Keratinocyte (primary cell): ENCODE measurements around the gene MUC21. TPM values are rescaled to one million over a fixed set of nuclear protein-coding genes. Genes with fewer than 3 reads are reported as not detected.

Source experiments
- DNase-seq: peaks from one replicate; pipeline ENCODE4 v3.0.0-alpha.2; 2011; ENCODE audit warnings: low read depth, missing footprints, low spot score
- FAIRE-seq: peaks from 2 replicates; lab custom pipeline; 2011; peaks lifted over from hg19 to GRCh38; lab: Jason Lieb, UNC
- H2AFZ ChIP-seq: 2 replicates; pipeline ENCODE4 v1.6.0; 2012; ENCODE audit warnings: low read length, control low read depth, inconsistent platforms; ENCODE audit not compliant: control insufficient read depth
- H3K27ac ChIP-seq: 2 replicates; pipeline ENCODE4 v1.5.1; 2011; ENCODE audit warnings: low read length; ENCODE audit not compliant: control insufficient read depth, insufficient read depth
- H3K27me3 ChIP-seq: 3 replicates; pipeline ENCODE4 v1.6.0; 2011; ENCODE audit warnings: low read length; ENCODE audit not compliant: control insufficient read depth, insufficient read depth; ENCODE audit errors: extremely low read depth
- H3K36me3 ChIP-seq, 2 experiments: 2 replicates in 1 of 2; 3 replicates in 1 of 2; pipeline ENCODE4 v1.5.1; 2011; ENCODE audit warnings: low read length in 2 of 2, mild to moderate bottlenecking in 1 of 2; ENCODE audit not compliant: control insufficient read depth in 2 of 2, insufficient read depth in 2 of 2; ENCODE audit errors: extremely low read depth in 1 of 2
- H3K4me1 ChIP-seq: 3 replicates; pipeline ENCODE4 v1.5.1; 2011; ENCODE audit warnings: low read length; ENCODE audit not compliant: control insufficient read depth, insufficient read depth; ENCODE audit errors: extremely low read depth
- H3K4me2 ChIP-seq: 3 replicates; pipeline ENCODE4 v1.6.0; 2011; ENCODE audit warnings: low read depth, low read length; ENCODE audit not compliant: control insufficient read depth, insufficient read depth; ENCODE audit errors: extremely low read depth
- H3K4me3 ChIP-seq, 3 experiments: fragments of 200-600 bp in 1 of 3; sonication (generic) in 1 of 3; 2 replicates in 2 of 3; 3 replicates in 1 of 3; pipeline ENCODE4 v1.5.1; 2011 to 2016; ENCODE audit warnings: low read length in 3 of 3, mild to moderate bottlenecking in 3 of 3, control low read depth in 2 of 3, inconsistent platforms in 1 of 3, low read depth in 1 of 3, mixed read lengths in 1 of 3, mixed run types in 1 of 3, moderate library complexity in 1 of 3; ENCODE audit not compliant: control insufficient read depth in 2 of 3, insufficient read depth in 2 of 3; ENCODE audit errors: extremely low read depth in 1 of 3
- H3K79me2 ChIP-seq: 2 replicates; pipeline ENCODE4 v1.6.0; 2012; ENCODE audit warnings: low read length; ENCODE audit not compliant: control insufficient read depth, insufficient read depth
- H3K9ac ChIP-seq: 3 replicates; pipeline ENCODE4 v1.6.0; 2011; ENCODE audit warnings: low read length; ENCODE audit not compliant: control insufficient read depth, insufficient read depth; ENCODE audit errors: extremely low read depth
- H3K9me1 ChIP-seq: 3 replicates; pipeline ENCODE4 v1.6.0; 2011; ENCODE audit warnings: low read length; ENCODE audit not compliant: control insufficient read depth, insufficient read depth; ENCODE audit errors: extremely low read depth
- H3K9me3 ChIP-seq: 2 replicates; pipeline ENCODE4 v1.5.1; 2012; ENCODE audit warnings: low read depth, low read length; ENCODE audit not compliant: control insufficient read depth
- H4K20me1 ChIP-seq: 3 replicates; pipeline ENCODE4 v1.6.0; 2011; ENCODE audit warnings: low read length; ENCODE audit not compliant: control insufficient read depth, insufficient read depth; ENCODE audit errors: extremely low read depth
- CTCF ChIP-seq, 3 experiments: IDR thresholded peaks in 1 of 3; conservative IDR thresholded peaks in 1 of 3; optimal IDR thresholded peaks in 1 of 3; 2 replicates in 2 of 3; 3 replicates in 1 of 3; pipeline versions ENCODE3 to v1.5.1; 2011; ENCODE audit warnings: low read length in 3 of 3, mild to moderate bottlenecking in 3 of 3, moderate library complexity in 2 of 3, control low read depth in 1 of 3, inconsistent platforms in 1 of 3; ENCODE audit not compliant: insufficient read depth in 2 of 3; ENCODE audit errors: extremely low read depth in 1 of 3
- EZH2 ChIP-seq: IDR thresholded peaks from one replicate; pipeline ENCODE4 v1.6.1; 2012; ENCODE audit warnings: inconsistent platforms, mild to moderate bottlenecking, low read length, moderate library complexity
- dilution Hi-C: fragments of 300-500 bp; cut with MboI; formaldehyde crosslinking; loops from one replicate; pipeline ENCODE4 v1.7.0; 2020; ENCODE audit warnings: low sequenced_read_pairs; ENCODE audit not compliant: extremely low pct_ligation_motif_present
- polyA plus RNA-seq, 5 experiments: library from polyadenylated mRNA; depleted of rRNA in 3 of 5; stranded (reverse) in 3 of 5; stranded (forward) in 1 of 5; unstranded in 1 of 5; fragments of >200 nt; gene quantifications; 1 replicate in 1 of 5; 2 replicates in 3 of 5; 3 replicates in 1 of 5; pipeline versions ENCODE4 v1.2.1 to v1.2.3, GENCODE V29; 2011 to 2012; ENCODE audit warnings: missing spikeins in 2 of 5, low read depth in 1 of 5, low replicate concordance in 1 of 5

MUC21 gene
- polyA plus RNA-seq, 1 donor (not counting 4 experiments of a cell fraction or from before 2014, with no cell fraction given), result not detected

- Histone ChIP-seq H3K9me1 (no peaks in the 10 kb centered on the region), H3K4me3 (no peak overlapping the region), H3K4me2 (no peak overlapping the region), H2AFZ (no peak overlapping the region), H3K9ac (no peak overlapping the region), H3K4me1 (no peaks in the 10 kb centered on the region), H3K27me3 (peaks cover 6% of the 10 kb centered on the region), H3K9me3 (no peaks in the 10 kb centered on the region), H3K27ac (no peak overlapping the region), H3K36me3 (no peaks in the 10 kb centered on the region), H3K79me2 (no peaks in the 10 kb centered on the region), H4K20me1 (no peaks in the 10 kb centered on the region)
- dilution Hi-C loops, result loop anchor here (25.0 kb wide), 1 partner anchor 113 kb away; no protein-coding TSS in a partner anchor
- DNase-seq (no peak), FAIRE-seq (no peak)
- TF ChIP-seq EZH2, result no peak
- TF ChIP-seq CTCF (optimal IDR thresholded peaks at IDR 0.05 in 1 of 3, IDR thresholded peaks at IDR 0.05 in 1 of 3, conservative IDR thresholded peaks at IDR 0.05 in 1 of 3; ENCODE audit: extremely low read depth in 1 of 3, insufficient read depth in 2 of 3, low read length in 3 of 3), result no peak
Observed at GRCh38 chr6:30948811-30949210, 34.7 kb upstream of the MUC21 start.

GRCh38 chr6:30951907-30952469, 31.5 kb upstream of the MUC21 start:
- Histone ChIP-seq H3K9me3 (no peaks in the 10 kb centered on the region), H3K4me1 (peaks cover 10% of the 10 kb centered on the region), H4K20me1 (no peaks in the 10 kb centered on the region), H3K79me2 (no peaks in the 10 kb centered on the region), H3K9ac (no peak overlapping the region), H3K27ac (no peak overlapping the region), H3K27me3 (peaks cover 13% of the 10 kb centered on the region), H2AFZ (no peak overlapping the region), H3K36me3 (no peaks in the 10 kb centered on the region), H3K9me1 (no peaks in the 10 kb centered on the region), H3K4me3 (no peak overlapping the region), H3K4me2 (no peak overlapping the region)
- dilution Hi-C loops, result no loop called here
- no peak for DNase-seq
- TF ChIP-seq CTCF (optimal IDR thresholded peaks at IDR 0.05 in 1 of 3, IDR thresholded peaks at IDR 0.05 in 1 of 3, conservative IDR thresholded peaks at IDR 0.05 in 1 of 3; ENCODE audit: extremely low read depth in 1 of 3, insufficient read depth in 2 of 3, low read length in 3 of 3) (no peak), EZH2 (no peak)
- FAIRE-seq, result no peak
